K562 (cell line): Measurements from ENCODE around the gene HGF. TPM values are rescaled to one million over a fixed set of nuclear protein-coding genes. Genes with fewer than 3 reads are reported as not detected.

Experiments used
- ATAC-seq: fragments of 200-7000 bp; cut with Tn5 transposase; 3 replicates; pipeline ENCODE4 v1.9.1; 2020; ENCODE audit warnings: moderate library complexity
- BruUV-seq: library from RNA; stranded (reverse); fragments of 400-500 nt; replicated peaks from 2 replicates; lab custom pipeline; 2021; lab: Mats Ljungman, UMichigan
- CTCF ChIA-PET: fragments of 300-600 bp; formaldehyde crosslinking; extraction: SDS; loops from one replicate; lab custom pipeline; 2021; ENCODE audit warnings: low intra/inter-chr PET ratio; lab: Yijun Ruan, JAX
- POLR2A ChIA-PET: fragments of 300-600, 350-650 bp; sonication (Branson Sonifier 250); formaldehyde crosslinking; extraction: SDS; loops from one replicate; lab custom pipeline; 2021; ENCODE audit warnings: antibody characterized with exemption, inconsistent platforms; lab: Yijun Ruan, JAX
- DNase-seq, 4 experiments: peaks; one replicate each; pipeline versions ENCODE4 v3.0.0 to v3.0.0-alpha.2; 2011 to 2018; ENCODE audit warnings: low spot score in 3 of 4, mixed read lengths in 3 of 4; ENCODE audit errors: extremely low read depth in 1 of 4
- FAIRE-seq: peaks from 2 replicates; lab custom pipeline; 2011; peaks lifted over from hg19 to GRCh38; lab: Jason Lieb, UNC
- H2AFZ ChIP-seq: 2 replicates; pipeline ENCODE4 v1.6.0; 2011; ENCODE audit warnings: low read depth, low read length, control low read depth, inconsistent platforms
- H3K27ac ChIP-seq: fragments of 200-600 bp; 3 replicates; pipeline ENCODE4 v1.8.0; 2011; ENCODE audit warnings: low read depth, mild to moderate bottlenecking, control low read depth, inconsistent platforms, low read length, moderate library complexity, mixed read lengths; ENCODE audit errors: extremely low read depth
- H3K27me3 ChIP-seq, 2 experiments: fragments of 300-600 bp in 1 of 2; 2 replicates in 1 of 2; 3 replicates in 1 of 2; pipeline versions ENCODE4 v1.6.0 to v1.8.0; 2011; ENCODE audit warnings: inconsistent platforms in 2 of 2, low read length in 2 of 2, mild to moderate bottlenecking in 1 of 2, mixed read lengths in 1 of 2, moderate library complexity in 1 of 2; ENCODE audit not compliant: control insufficient read depth in 2 of 2, insufficient read depth in 2 of 2
- H3K36me3 ChIP-seq: fragments of 300-600 bp; 3 replicates; pipeline ENCODE4 v1.8.0; 2011; ENCODE audit warnings: mild to moderate bottlenecking, low read length, inconsistent platforms; ENCODE audit not compliant: control insufficient read depth, insufficient read depth
- H3K4me1 ChIP-seq, 2 experiments: fragments of 200-600 bp in 1 of 2; replicated peaks in 1 of 2; 2 replicates in 1 of 2; 3 replicates in 1 of 2; pipeline versions ENCODE4 v1.5.1 to v1.8.0; 2011; ENCODE audit warnings: inconsistent platforms in 2 of 2, low read length in 2 of 2, mild to moderate bottlenecking in 1 of 2, mixed read lengths in 1 of 2, moderate library complexity in 1 of 2; ENCODE audit not compliant: control insufficient read depth in 2 of 2, insufficient read depth in 2 of 2
- H3K4me2 ChIP-seq: 2 replicates; pipeline ENCODE4 v1.6.1; 2011; ENCODE audit warnings: low read length, control low read depth, inconsistent platforms, mixed read lengths; ENCODE audit not compliant: insufficient read depth
- H3K4me3 ChIP-seq: fragments of 200-600 bp; sonication (generic), shearing (Covaris generic); 2 replicates; pipeline ENCODE4 v1.5.1; 2016; ENCODE audit warnings: control low read depth, inconsistent platforms
- H3K79me2 ChIP-seq: fragments of 200-600 bp; 3 replicates; pipeline ENCODE4 v1.8.0; 2011; ENCODE audit warnings: low read length, inconsistent platforms; ENCODE audit not compliant: control insufficient read depth, insufficient read depth
- H3K9ac ChIP-seq, 2 experiments: 2 replicates each; pipeline versions ENCODE4 v1.6.0 to v1.6.1; 2011; ENCODE audit warnings: low read depth in 2 of 2, low read length in 2 of 2, control low read depth in 1 of 2, inconsistent platforms in 1 of 2, mild to moderate bottlenecking in 1 of 2, mixed read lengths in 1 of 2; ENCODE audit not compliant: insufficient read depth in 1 of 2
- H3K9me1 ChIP-seq: one replicate; pipeline ENCODE4 v1.6.0; 2011; ENCODE audit warnings: inconsistent platforms, mild to moderate bottlenecking, low read length, moderate library complexity; ENCODE audit not compliant: control insufficient read depth, insufficient read depth
- H3K9me3 ChIP-seq: replicated peaks from 2 replicates; pipeline ENCODE4 v1.5.1; 2011; ENCODE audit warnings: low read depth, low read length, inconsistent platforms; ENCODE audit not compliant: control insufficient read depth, insufficient read depth
- H4K20me1 ChIP-seq: replicated peaks from 2 replicates; pipeline ENCODE4 v1.6.1; 2011; ENCODE audit warnings: low read length, inconsistent platforms, mixed read lengths; ENCODE audit not compliant: control insufficient read depth, insufficient read depth
- ARID1B ChIP-seq: fragments of 450-650 bp; IDR thresholded peaks from 2 replicates; pipeline ENCODE4 v1.6.1; 2016; ENCODE audit warnings: antibody characterized with exemption, mild to moderate bottlenecking, inconsistent platforms
- ATF1 ChIP-seq, 2 experiments: fragments of 450-650 bp in 1 of 2; IDR thresholded peaks; 2 replicates each; pipeline ENCODE4 v1.6.1; 2016; ENCODE audit warnings: missing compliant biosample characterization in 1 of 2, missing genetic modification characterization in 1 of 2
- HIVEP1 ChIP-seq: fragments of 250-450 bp; sonication (Bioruptor Pico); IDR thresholded peaks from 2 replicates; pipeline ENCODE4 v1.4.0; 2020; ENCODE audit warnings: mild to moderate bottlenecking
- HNRNPUL1 ChIP-seq: fragments of 200-400 bp; formaldehyde crosslinking; IDR thresholded peaks from 2 replicates; pipeline ENCODE4 v1.6.1; 2017; ENCODE audit warnings: low read length
- MCM7 ChIP-seq, 2 experiments: fragments of 450-650 bp; IDR thresholded peaks; 2 replicates each; pipeline ENCODE4 v1.6.1; 2016 to 2018
- NONO ChIP-seq, 2 experiments: fragments of 200-400 bp in 1 of 2; fragments of 450-650 bp in 1 of 2; formaldehyde crosslinking in 1 of 2; IDR thresholded peaks; 2 replicates each; pipeline ENCODE4 v1.6.1; 2017; ENCODE audit warnings: low read depth in 2 of 2, mild to moderate bottlenecking in 2 of 2, moderate library complexity in 2 of 2, low read length in 1 of 2
- PRPF4 ChIP-seq: fragments of 200-400 bp; formaldehyde crosslinking; IDR thresholded peaks from one replicate; pipeline ENCODE4 v1.6.1; 2017; ENCODE audit warnings: low read length, low read depth, mild to moderate bottlenecking; ENCODE audit not compliant: insufficient read depth, poor library complexity, severe bottlenecking
- SNAPC5 ChIP-seq: fragments of 250-450 bp; sonication (Bioruptor Pico); IDR thresholded peaks from 2 replicates; pipeline ENCODE4 v1.8.0; 2021; ENCODE audit warnings: moderate library complexity, mild to moderate bottlenecking, inconsistent platforms
- SNRNP70 ChIP-seq: fragments of 200-400 bp; formaldehyde crosslinking; optimal IDR thresholded peaks from 2 replicates; pipeline ENCODE3; 2017; ENCODE audit warnings: low read depth, low read length
- ZBTB49 ChIP-seq: sonication (generic); formaldehyde crosslinking; IDR thresholded peaks from 2 replicates; pipeline ENCODE4 v1.8.0; 2022; ENCODE audit warnings: missing genetic modification reagents, mild to moderate bottlenecking, borderline replicate concordance
- ZNF217 ChIP-seq: sonication (generic); formaldehyde crosslinking; IDR thresholded peaks from 2 replicates; pipeline ENCODE4 v1.8.0; 2022; ENCODE audit warnings: mild to moderate bottlenecking, missing genetic modification reagents
- ZNF639 ChIP-seq, 2 experiments: fragments of 200-800 bp in 1 of 2; sonication (Bioruptor generic) in 1 of 2; sonication (generic) in 1 of 2; formaldehyde crosslinking in 1 of 2; IDR thresholded peaks in 1 of 2; conservative IDR thresholded peaks in 1 of 2; 2 replicates each; pipeline versions ENCODE4 v1.5.0 to v1.6.1; 2016 to 2020; ENCODE audit warnings: missing compliant biosample characterization in 1 of 2, missing genetic modification characterization in 1 of 2, missing genetic modification reagents in 1 of 2
- ZSCAN29 ChIP-seq: fragments of 450-650 bp; IDR thresholded peaks from 2 replicates; pipeline ENCODE4 v1.6.1; 2017
- WGBS: fragments of 100-300 bp; shearing (Covaris generic); methylation state at CpG from one replicate; pipeline ENCODE4 v1.1.6; 2016; ENCODE audit warnings: low coverage, mixed read lengths; ENCODE audit not compliant: insufficient coverage; ENCODE audit errors: missing lambda C conversion rate; 5-methylcytosine and 5-hydroxymethylcytosine counted together
- in situ Hi-C: fragments of 300-500 bp; cut with MboI; formaldehyde crosslinking; loops from 4 replicates; pipeline ENCODE4 v1.15.0; 2018; ENCODE audit warnings: inconsistent platforms, mixed read lengths
- intact Hi-C: fragments of 100-400 bp; cut with micrococcal nuclease; formaldehyde crosslinking; loops from 2 replicates; pipeline ENCODE4 v1.14.2; 2022
- polyA plus RNA-seq, 8 experiments: library from polyadenylated mRNA; depleted of rRNA in 4 of 8; stranded (reverse) in 5 of 8; unstranded in 3 of 8; fragments of >200 nt; fragmentation: Nextera tagmentation in 2 of 8; fragmentation: Illumina TruSeq in 1 of 8; extraction: Ambion mirVana in 2 of 8; extraction: Trizol in 1 of 8; gene quantifications; 2 replicates each; pipeline versions ENCODE4 v1.2.1 to v1.2.3, GENCODE V29; 2011 to 2014; ENCODE audit warnings: inconsistent platforms in 1 of 8, missing spikeins in 1 of 8
- total RNA-seq, 7 experiments: library from RNA; depleted of rRNA in 6 of 7; stranded (reverse); fragments of >200 nt in 6 of 7; fragmentation: Illumina TruSeq in 2 of 7; extraction: Trizol in 2 of 7; gene quantifications; 2 replicates each; pipeline versions ENCODE4 v1.2.1 to v1.2.3, GENCODE V29; 2011 to 2021; ENCODE audit warnings: low replicate concordance in 1 of 7

Gene HGF
- total and polyA plus RNA-seq, 9 of the 15 experiments (the other 6 are each of a cell fraction or from before 2014, with no cell fraction given): 0.02 TPM; not detected in 8

- intact Hi-C loops (no loop called here), in situ Hi-C loops (loop anchor here (10.0 kb wide), 1 partner anchor 1854 kb away; no protein-coding TSS in a partner anchor)
- no peaks in the 10 kb centered on the region for H3K4me1 ChIP-seq
- no peak overlapping the region for H2AFZ ChIP-seq
- H3K9me1 ChIP-seq: no peaks in the 10 kb centered on the region
- H3K9ac ChIP-seq: no peak overlapping the region
- H3K9me3 ChIP-seq: no peaks in the 10 kb centered on the region
- no TSS peak for BruUV-seq
- H4K20me1 ChIP-seq: no peaks in the 10 kb centered on the region
- no peak overlapping the region for H3K27ac ChIP-seq
- H3K36me3 ChIP-seq: no peaks in the 10 kb centered on the region
- CTCF ChIA-PET: no interaction called here
- POLR2A ChIA-PET: interaction anchor here (0.6 kb wide), 1 partner anchor 816 kb away, joined by 3 read pairs; no protein-coding TSS in a partner anchor
- H3K79me2 ChIP-seq: no peaks in the 10 kb centered on the region
- H3K27me3 ChIP-seq: no peaks in the 10 kb centered on the region
- no peak overlapping the region for H3K4me3 ChIP-seq
- H3K4me2 ChIP-seq: no peak overlapping the region
- no peak for DNase-seq
- TF ChIP-seq ZBTB49 (CRISPR knock-in tag): no peak
- TF ChIP-seq ZSCAN29: no peak
- TF ChIP-seq, all 486 proteins: peak for 0
- ATAC-seq: no peak
- FAIRE-seq: no peak
Observed at GRCh38 chr7:81698965-81699364, 70.9 kb downstream of the HGF start.

GRCh38 chr7:81694711-81695110 is 75.1 kb downstream of the HGF start:
- no peak for DNase-seq
- TF ChIP-seq ZNF639 (CRISPR knock-in tag; conservative IDR thresholded peaks at IDR 0.05 in 1 of 2, IDR thresholded peaks at IDR 0.05 in 1 of 2) (no peak), SNAPC5 (CRISPR knock-in tag) (no peak), PRPF4 (no peak), HIVEP1 (no peak), MCM7 (IDR thresholded peaks at IDR 0.05) (no peak), SNRNP70 (no peak), ZNF217 (no peak), ARID1B (no peak), NONO (IDR thresholded peaks at IDR 0.05; ENCODE audit: low read depth in 2 of 2, low read length in 1 of 2) (no peak), ATF1 (CRISPR knock-in tag; IDR thresholded peaks at IDR 0.05) (no peak), ATF1 (tag; IDR thresholded peaks at IDR 0.05) (no peak), HNRNPUL1 (no peak)

More at GRCh38 chr7:81694711-81695110, 75.1 kb downstream of the HGF start:
- ATAC-seq (no peak), FAIRE-seq (no peak)
- no peaks in the 10 kb centered on the region for H3K36me3 ChIP-seq
- no peak overlapping the region for H3K4me2 ChIP-seq
- no peak overlapping the region for H2AFZ ChIP-seq
- no peak overlapping the region for H3K4me3 ChIP-seq
- no peaks in the 10 kb centered on the region for H4K20me1 ChIP-seq
- 2% methylated on average over 3 of the region's 3 CpGs for WGBS
- H3K79me2 ChIP-seq: no peaks in the 10 kb centered on the region
- no TSS peak for BruUV-seq
- H3K9ac ChIP-seq: no peak overlapping the region
- ChIA-PET POLR2A (no interaction called here), CTCF (no interaction called here)
- H3K9me3 ChIP-seq: no peaks in the 10 kb centered on the region
- intact Hi-C loops (no loop called here), in situ Hi-C loops (loop anchor here (10.0 kb wide), 1 partner anchor 1850 kb away; no protein-coding TSS in a partner anchor)
- H3K27me3 ChIP-seq: no peaks in the 10 kb centered on the region
- H3K27ac ChIP-seq: no peak overlapping the region
- no peaks in the 10 kb centered on the region for H3K4me1 ChIP-seq
- no peaks in the 10 kb centered on the region for H3K9me1 ChIP-seq
